Measurements from ENCODE around the gene PBX3. TPM values are rescaled to one million over a fixed set of nuclear protein-coding genes. Genes with fewer than 3 reads are reported as not detected.

Gene PBX3
- total and polyA plus RNA-seq, 10 of the 15 experiments (the other 5 are each of a cell fraction or from before 2014, with no cell fraction given): 6.7 to 146 (median 22.2) TPM

GRCh38 chr9:125795970-125796596 lies 48.9 kb downstream of the PBX3 start:
- WGBS (ENCODE audit: insufficient coverage, insufficient replicate concordance, low lambda C conversion rate, missing lambda C conversion rate): 97% methylated on average over 4 of the region's 4 CpGs

More at GRCh38 chr9:125795970-125796596, 48.9 kb downstream of the PBX3 start:
- ChIA-PET CTCF (interaction anchor here (1.1 kb wide), 1 partner anchor 37 kb away, joined by 3 read pairs; no protein-coding TSS in a partner anchor), POLR2A (interaction anchor here (0.8 to 1.1 kb wide), 4 partner anchors 15 to 30 kb away, joined by 3 to 4 read pairs (median 4); no protein-coding TSS in a partner anchor), RAD21 (ENCODE audit: unreplicated experiment) (interaction anchor here (0.8 to 3.6 kb wide), 6 partner anchors 26 to 237 kb away, joined by 3 to 23 read pairs (median 4); no protein-coding TSS in a partner anchor), SMC1A (ENCODE audit: uncharacterized antibody, unreplicated experiment) (interaction anchor here (0.6 to 2.0 kb wide), 13 partner anchors 14 to 235 kb away, joined by 3 to 15 read pairs (median 4); no protein-coding TSS in a partner anchor)
- Histone ChIP-seq H3K4me3 (no peak overlapping the region), H3K4me2 (ENCODE audit: control insufficient read depth, insufficient read depth) (no peak overlapping the region), H2AFZ (ENCODE audit: control insufficient read depth, low read depth, low read length) (no peak overlapping the region), H4K20me1 (ENCODE audit: control insufficient read depth, insufficient read depth) (no peaks in the 10 kb centered on the region), H3K9ac (ENCODE audit: control insufficient read depth, insufficient read depth, low read length) (no peak overlapping the region), H3K4me1 (ENCODE audit: control insufficient read depth, insufficient read depth, low read length) (no peaks in the 10 kb centered on the region), H3K9me3 (replicated peaks; ENCODE audit: control insufficient read depth, insufficient read depth, low read length) (no peaks in the 10 kb centered on the region), H3K36me3 (ENCODE audit: control insufficient read depth in 2 of 2, insufficient read depth in 2 of 2, low read length in 1 of 2) (peaks cover 2 to 9% of the 10 kb centered on the region in 2 experiments), H3K27ac (ENCODE audit: control insufficient read depth, insufficient read depth) (no peak overlapping the region), H3K27me3 (replicated peaks in 1 of 2; ENCODE audit: control insufficient read depth in 2 of 2, insufficient read depth in 2 of 2, low read length in 1 of 2) (no peaks in the 10 kb centered on the region), H3K79me2 (ENCODE audit: control insufficient read depth, insufficient read depth, low read length) (no peaks in the 10 kb centered on the region; the same call in none of the 2 replicates)
- ATAC-seq (peak; percentile 54), FAIRE-seq (peak; percentile 54), DNase-seq (ENCODE audit: low read depth, low spot score) (no peak)
- BruUV-seq (replicated peaks): no TSS peak
- intact Hi-C loops (cut with micrococcal nuclease; ENCODE audit: unreplicated experiment): no loop called here
- in situ Hi-C loops (cut with MboI): no loop called here
- TF ChIP-seq LARP7 (IDR thresholded peaks at IDR 0.05) (no peak), SP1 (IDR thresholded peaks at IDR 0.05; ENCODE audit: low read depth, low read length) (no peak), DPF2 (IDR thresholded peaks at IDR 0.05) (0 out of 2 replicates have a peak, but pooled peaks have one; percentile 30), WRNIP1 (IDR thresholded peaks at IDR 0.05; ENCODE audit: borderline replicate concordance, low read depth, low read length) (no peak), ESRRA (IDR thresholded peaks at IDR 0.05; ENCODE audit: low read length) (no peak), MEF2B (IDR thresholded peaks at IDR 0.05; ENCODE audit: partially characterized antibody, poor library complexity, severe bottlenecking) (peak; percentile 25), HCFC1 (IDR thresholded peaks at IDR 0.05; ENCODE audit: low read length) (no peak), RAD51 (IDR thresholded peaks at IDR 0.05) (0 out of 2 replicates have a peak, but pooled peaks have one; percentile 8), ASH2L (IDR thresholded peaks at IDR 0.05; ENCODE audit: borderline replicate concordance, low read depth) (no peak), ZNF217 (IDR thresholded peaks at IDR 0.05) (0 out of 2 replicates have a peak, but pooled peaks have one; percentile 27), RELA (IDR thresholded peaks at IDR 0.05; ENCODE audit: borderline replicate concordance, partially characterized antibody) (no peak), SMC3 (IDR thresholded peaks at IDR 0.05; ENCODE audit: borderline replicate concordance, low read length) (no peak), IKZF2 (IDR thresholded peaks at IDR 0.05) (peak; percentile 22 to 38; a peak in 2 of 4 replicates), IKZF1 (conservative IDR thresholded peaks at IDR 0.05) (peak; percentile 50; the same call in 1 of the 2 replicates), ZBTB4 (CRISPR knock-in tag; IDR thresholded peaks at IDR 0.05) (no peak), MTA2 (IDR thresholded peaks at IDR 0.05; ENCODE audit: low read depth) (peak; percentile 77; the same call in 1 of the 2 replicates), BMI1 (IDR thresholded peaks at IDR 0.05; ENCODE audit: borderline replicate concordance) (0 out of 2 replicates have a peak, but pooled peaks have one; percentile 20), BACH1 (IDR thresholded peaks at IDR 0.05; ENCODE audit: borderline replicate concordance) (no peak)
